ENCODE data around the gene EML1.

Gene EML1

GRCh38 chr14:99883866-99884650 is 90.8 kb downstream of the EML1 start:
- ATAC-seq (replicated peaks; ENCODE audit: extremely low read depth, poor library complexity, severe bottlenecking) (no peak), DNase-seq (ENCODE audit: low spot score in 2 of 2) (no peak)
- Mint-ChIP-seq H3K9me3 (no peaks in the 10 kb centered on the region), H3K4me3 (no peak overlapping the region), H3K27ac (ENCODE audit: low read depth) (no peak overlapping the region), H3K4me1 (no peaks in the 10 kb centered on the region), H3K27me3 (peaks cover 50% of the 10 kb centered on the region), H3K36me3 (ENCODE audit: insufficient read depth) (no peaks in the 10 kb centered on the region)

- ATAC-seq (replicated peaks; ENCODE audit: extremely low read depth, poor library complexity, severe bottlenecking) (peak; percentile 72), DNase-seq (ENCODE audit: low spot score in 2 of 2) (no peak)
- Mint-ChIP-seq H3K36me3 (ENCODE audit: insufficient read depth) (no peaks in the 10 kb centered on the region), H3K4me3 (no peak overlapping the region), H3K9me3 (no peaks in the 10 kb centered on the region), H3K27me3 (peaks cover 45% of the 10 kb centered on the region), H3K27ac (ENCODE audit: low read depth) (no peak overlapping the region), H3K4me1 (no peaks in the 10 kb centered on the region)
Measured at GRCh38 chr14:99884834-99885648, 91.8 kb downstream of the EML1 start.

- Mint-ChIP-seq H3K4me1 (no peaks in the 10 kb centered on the region), H3K27ac (ENCODE audit: low read depth) (no peak overlapping the region), H3K9me3 (no peaks in the 10 kb centered on the region), H3K27me3 (peaks cover 40% of the 10 kb centered on the region), H3K36me3 (ENCODE audit: insufficient read depth) (no peaks in the 10 kb centered on the region), H3K4me3 (no peak overlapping the region)
- ATAC-seq (replicated peaks; ENCODE audit: extremely low read depth, poor library complexity, severe bottlenecking), result no peak
- no peak for DNase-seq (ENCODE audit: low spot score in 2 of 2)
Measured at GRCh38 chr14:99885649-99885958, 92.4 kb downstream of the EML1 start.

- no peaks in the 10 kb centered on the region for H3K4me1 Mint-ChIP-seq
- H3K36me3 Mint-ChIP-seq (ENCODE audit: insufficient read depth), result no peaks in the 10 kb centered on the region
- peaks cover 34% of the 10 kb centered on the region for H3K27me3 Mint-ChIP-seq
- H3K27ac Mint-ChIP-seq (ENCODE audit: low read depth), result no peak overlapping the region
- DNase-seq (ENCODE audit: low spot score in 2 of 2), result no peak
- H3K9me3 Mint-ChIP-seq, result no peaks in the 10 kb centered on the region
- H3K4me3 Mint-ChIP-seq, result no peak overlapping the region
- ATAC-seq (replicated peaks; ENCODE audit: extremely low read depth, poor library complexity, severe bottlenecking), result no peak
Measured at GRCh38 chr14:99887407-99887806, 94.2 kb downstream of the EML1 start.

- Mint-ChIP-seq H3K9me3 (no peaks in the 10 kb centered on the region), H3K27me3 (peaks cover 42% of the 10 kb centered on the region), H3K36me3 (ENCODE audit: insufficient read depth) (no peaks in the 10 kb centered on the region), H3K4me3 (no peak overlapping the region), H3K27ac (ENCODE audit: low read depth) (no peak overlapping the region), H3K4me1 (no peaks in the 10 kb centered on the region)
- ATAC-seq (replicated peaks; ENCODE audit: extremely low read depth, poor library complexity, severe bottlenecking), result no peak
- DNase-seq (ENCODE audit: low spot score in 2 of 2), result no peak
Measured at GRCh38 chr14:99888149-99888548, 94.9 kb downstream of the EML1 start.

- H3K27ac Mint-ChIP-seq (ENCODE audit: low read depth), result peak overlapping the region; percentile 52
- H3K9me3 Mint-ChIP-seq, result no peaks in the 10 kb centered on the region
- ATAC-seq (replicated peaks; ENCODE audit: extremely low read depth, poor library complexity, severe bottlenecking) (no peak), DNase-seq (ENCODE audit: low spot score in 2 of 2) (no peak)
- no peaks in the 10 kb centered on the region for H3K36me3 Mint-ChIP-seq (ENCODE audit: insufficient read depth)
- H3K4me3 Mint-ChIP-seq, result no peak overlapping the region
- no peaks in the 10 kb centered on the region for H3K4me1 Mint-ChIP-seq
- H3K27me3 Mint-ChIP-seq, result peaks cover 45% of the 10 kb centered on the region
Measured at GRCh38 chr14:99889268-99889667, 96.1 kb downstream of the EML1 start.

DNA sequence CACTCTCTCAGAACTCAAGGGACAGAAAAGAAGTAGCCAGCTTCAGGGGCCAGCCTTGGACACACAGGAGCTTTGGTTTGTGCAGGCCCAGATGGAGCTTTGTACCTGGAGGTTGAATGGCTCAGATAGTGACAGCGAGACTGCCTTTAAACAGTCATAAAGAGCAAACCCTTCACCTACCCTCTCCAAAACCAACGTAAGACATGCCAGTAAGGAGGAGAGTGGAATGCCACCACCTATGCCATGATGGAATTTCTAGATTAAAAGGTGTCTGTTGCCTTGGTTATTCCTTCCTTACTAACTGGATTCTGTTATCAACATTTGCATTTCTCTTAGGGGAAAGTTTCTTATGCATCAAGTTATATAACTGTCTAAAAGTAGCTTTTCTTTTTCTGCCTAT is 98.1 kb downstream of the EML1 start:
- peaks cover 45% of the 10 kb centered on the region for H3K27me3 Mint-ChIP-seq
- ATAC-seq (replicated peaks; ENCODE audit: extremely low read depth, poor library complexity, severe bottlenecking), result no peak

GRCh38 chr14:99891900-99892299 is 98.7 kb downstream of the EML1 start:
- peaks cover 39% of the 10 kb centered on the region for H3K27me3 Mint-ChIP-seq
- DNase-seq (ENCODE audit: low spot score in 2 of 2), result no peak
- no peak overlapping the region for H3K27ac Mint-ChIP-seq (ENCODE audit: low read depth)
- no peaks in the 10 kb centered on the region for H3K4me1 Mint-ChIP-seq
- H3K9me3 Mint-ChIP-seq, result no peaks in the 10 kb centered on the region
- ATAC-seq (replicated peaks; ENCODE audit: extremely low read depth, poor library complexity, severe bottlenecking), result no peak
- H3K36me3 Mint-ChIP-seq (ENCODE audit: insufficient read depth), result no peaks in the 10 kb centered on the region
- no peak overlapping the region for H3K4me3 Mint-ChIP-seq

More for the DNA sequence above, 98.1 kb downstream of the EML1 start:
- H3K36me3 Mint-ChIP-seq (ENCODE audit: insufficient read depth), result no peaks in the 10 kb centered on the region
- H3K27ac Mint-ChIP-seq (ENCODE audit: low read depth), result no peak overlapping the region
- no peaks in the 10 kb centered on the region for H3K9me3 Mint-ChIP-seq
- no peak for DNase-seq (ENCODE audit: low spot score in 2 of 2)
- no peak overlapping the region for H3K4me3 Mint-ChIP-seq
- no peaks in the 10 kb centered on the region for H3K4me1 Mint-ChIP-seq

GRCh38 chr14:99892406-99892805 is 99.2 kb downstream of the EML1 start:
- no peaks in the 10 kb centered on the region for H3K36me3 Mint-ChIP-seq (ENCODE audit: insufficient read depth)
- H3K9me3 Mint-ChIP-seq, result no peaks in the 10 kb centered on the region
- ATAC-seq (replicated peaks; ENCODE audit: extremely low read depth, poor library complexity, severe bottlenecking), result no peak
- no peak overlapping the region for H3K27ac Mint-ChIP-seq (ENCODE audit: low read depth)
- no peak for DNase-seq (ENCODE audit: low spot score in 2 of 2)
- H3K4me3 Mint-ChIP-seq, result no peak overlapping the region
- no peaks in the 10 kb centered on the region for H3K4me1 Mint-ChIP-seq
- peaks cover 34% of the 10 kb centered on the region for H3K27me3 Mint-ChIP-seq

DNA sequence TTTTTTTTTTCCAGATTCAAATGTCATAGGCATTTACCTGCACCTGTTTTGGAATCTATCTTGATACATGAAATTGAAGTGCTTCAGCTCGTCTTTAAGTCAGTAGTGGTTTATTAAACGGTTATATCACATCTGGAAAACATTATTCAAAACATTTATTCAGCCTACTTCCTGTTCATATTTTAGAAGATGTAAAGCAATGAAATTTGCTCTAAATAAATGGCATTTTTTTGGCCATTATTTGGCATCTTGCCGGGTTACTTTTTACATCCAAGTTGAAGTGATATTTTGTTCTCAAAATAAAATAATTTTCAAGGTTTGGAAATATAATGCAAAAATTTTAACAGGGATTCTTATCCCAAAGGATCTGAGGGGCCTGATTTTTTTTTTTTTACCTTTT is 103.1 kb downstream of the EML1 start:
- ATAC-seq (replicated peaks; ENCODE audit: extremely low read depth, poor library complexity, severe bottlenecking), result no peak
- H3K9me3 Mint-ChIP-seq, result no peaks in the 10 kb centered on the region
- H3K27ac Mint-ChIP-seq (ENCODE audit: low read depth), result no peak overlapping the region
- DNase-seq (ENCODE audit: low spot score in 2 of 2), result no peak
- H3K4me3 Mint-ChIP-seq, result no peak overlapping the region
- H3K4me1 Mint-ChIP-seq, result no peaks in the 10 kb centered on the region
- H3K36me3 Mint-ChIP-seq (ENCODE audit: insufficient read depth), result no peaks in the 10 kb centered on the region
- peaks cover 18% of the 10 kb centered on the region for H3K27me3 Mint-ChIP-seq

GRCh38 chr14:99899578-99900178 is 106.5 kb downstream of the EML1 start:
- no peak overlapping the region for H3K4me3 Mint-ChIP-seq
- DNase-seq (ENCODE audit: low spot score in 2 of 2), result no peak
- H3K27me3 Mint-ChIP-seq, result peaks cover 20% of the 10 kb centered on the region

GRCh38 chr14:99902925-99903324 is 109.7 kb downstream of the EML1 start:
- Mint-ChIP-seq H3K36me3 (ENCODE audit: insufficient read depth) (no peaks in the 10 kb centered on the region), H3K4me1 (no peaks in the 10 kb centered on the region), H3K9me3 (no peaks in the 10 kb centered on the region), H3K4me3 (no peak overlapping the region), H3K27ac (ENCODE audit: low read depth) (no peak overlapping the region), H3K27me3 (peaks cover 44% of the 10 kb centered on the region)
- no peak for DNase-seq (ENCODE audit: low spot score in 2 of 2)
- no peak for ATAC-seq (replicated peaks; ENCODE audit: extremely low read depth, poor library complexity, severe bottlenecking)

More at GRCh38 chr14:99899578-99900178, 106.5 kb downstream of the EML1 start:
- Mint-ChIP-seq H3K27ac (ENCODE audit: low read depth) (no peak overlapping the region), H3K9me3 (no peaks in the 10 kb centered on the region), H3K36me3 (ENCODE audit: insufficient read depth) (no peaks in the 10 kb centered on the region), H3K4me1 (no peaks in the 10 kb centered on the region)
- ATAC-seq (replicated peaks; ENCODE audit: extremely low read depth, poor library complexity, severe bottlenecking), result no peak

DNA sequence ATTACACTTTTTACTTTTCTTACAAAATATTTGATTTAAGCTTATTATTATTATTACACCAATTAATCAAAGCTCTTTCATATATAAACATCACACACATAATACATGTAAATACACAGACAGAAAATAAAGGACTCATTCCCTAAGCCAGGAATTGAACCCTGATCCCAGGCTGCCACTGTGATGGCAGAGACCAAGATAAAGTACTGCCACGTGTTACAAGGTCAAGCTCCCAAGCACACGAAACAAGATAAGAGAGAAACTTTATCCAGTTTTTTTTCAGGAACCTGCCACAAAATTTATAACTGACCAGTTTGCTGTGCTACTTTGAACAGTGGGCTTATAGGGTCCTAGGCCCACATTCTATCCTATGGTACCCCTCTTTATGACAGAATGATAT is 111.3 kb downstream of the EML1 start:
- no peaks in the 10 kb centered on the region for H3K36me3 Mint-ChIP-seq (ENCODE audit: insufficient read depth)
- H3K27me3 Mint-ChIP-seq, result peaks cover 57% of the 10 kb centered on the region
- no peaks in the 10 kb centered on the region for H3K4me1 Mint-ChIP-seq
- H3K4me3 Mint-ChIP-seq, result no peak overlapping the region
- no peak for ATAC-seq (replicated peaks; ENCODE audit: extremely low read depth, poor library complexity, severe bottlenecking)
- H3K9me3 Mint-ChIP-seq, result no peaks in the 10 kb centered on the region
- H3K27ac Mint-ChIP-seq (ENCODE audit: low read depth), result no peak overlapping the region
- DNase-seq (ENCODE audit: low spot score in 2 of 2), result no peak

All from central memory CD8-positive, alpha-beta T cell (primary cell).